H1 (cell line): ENCODE measurements around the gene CAMK2B. TPM values are rescaled to one million over a fixed set of nuclear protein-coding genes. Genes with fewer than 3 reads are reported as not detected.

Experiments used
- CTCF ChIA-PET: fragments of 300-600 bp; sonication (Branson Sonifier 250); formaldehyde crosslinking; loops from one replicate; lab custom pipeline; 2021; ENCODE audit not compliant: partially characterized antibody; lab: Charles Lee
- POLR2A ChIA-PET: fragments of 300-600 bp; sonication (Branson Sonifier 250); formaldehyde crosslinking; loops from one replicate; lab custom pipeline; 2021; ENCODE audit warnings: inconsistent platforms; ENCODE audit not compliant: partially characterized antibody; lab: Charles Lee
- DNase-seq, 2 experiments: peaks; one replicate each; pipeline versions ENCODE4 v3.0.0 to v3.0.0-alpha.2; 2010 to 2022; ENCODE audit warnings: low spot score in 2 of 2, low read depth in 1 of 2, mixed read lengths in 1 of 2
- FAIRE-seq: peaks from 2 replicates; lab custom pipeline; 2011; peaks lifted over from hg19 to GRCh38; lab: Jason Lieb, UNC
- H2AFZ ChIP-seq: 2 replicates; pipeline ENCODE4 v1.8.1; 2012; ENCODE audit warnings: low read length, inconsistent platforms
- H2AK5ac ChIP-seq: 2 replicates; pipeline ENCODE4 v1.6.1; 2013; ENCODE audit warnings: low read depth, low read length
- H2BK120ac ChIP-seq: replicated peaks from 2 replicates; pipeline ENCODE3; 2013; ENCODE audit warnings: low read depth, low read length, inconsistent platforms
- H2BK12ac ChIP-seq: 2 replicates; pipeline ENCODE4 v1.6.1; 2013; ENCODE audit warnings: low read depth, low read length
- H2BK15ac ChIP-seq: 2 replicates; pipeline ENCODE4 v1.6.1; 2013; ENCODE audit warnings: low read length
- H2BK20ac ChIP-seq: 2 replicates; pipeline ENCODE4 v1.6.1; 2013; ENCODE audit warnings: low read length
- H2BK5ac ChIP-seq: 2 replicates; pipeline ENCODE4 v1.6.1; 2013; ENCODE audit warnings: low read depth, low read length
- H3K14ac ChIP-seq: 2 replicates; pipeline ENCODE4 v1.6.1; 2013; ENCODE audit warnings: inconsistent platforms; ENCODE audit not compliant: insufficient read length
- H3K18ac ChIP-seq: 2 replicates; pipeline ENCODE4 v1.6.1; 2013; ENCODE audit warnings: low read length; ENCODE audit errors: extremely low read depth
- H3K23ac ChIP-seq: 2 replicates; pipeline ENCODE4 v1.6.1; 2013; ENCODE audit warnings: inconsistent platforms; ENCODE audit not compliant: insufficient read length
- H3K23me2 ChIP-seq: 2 replicates; pipeline ENCODE4 v1.6.1; 2013; ENCODE audit warnings: low read depth, low read length
- H3K27ac ChIP-seq: 2 replicates; pipeline ENCODE4 v1.6.1; 2011; ENCODE audit warnings: low read depth, low read length, inconsistent platforms
- H3K27me3 ChIP-seq, 4 experiments: replicated peaks in 1 of 4; 1 replicate in 1 of 4; 2 replicates in 3 of 4; pipeline versions ENCODE4 v1.6.1 to v1.8.1; 2011 to 2013; ENCODE audit warnings: low read length in 3 of 4, mild to moderate bottlenecking in 3 of 4, inconsistent platforms in 2 of 4, mixed read lengths in 2 of 4, moderate library complexity in 1 of 4; ENCODE audit not compliant: control insufficient read depth in 3 of 4, insufficient read depth in 3 of 4; ENCODE audit errors: extremely low read depth in 1 of 4
- H3K36me3 ChIP-seq, 4 experiments: 2 replicates each; pipeline versions ENCODE4 v1.6.1 to v1.8.1; 2011 to 2013; ENCODE audit warnings: mild to moderate bottlenecking in 4 of 4, low read length in 3 of 4, moderate library complexity in 2 of 4, control low read depth in 1 of 4, inconsistent platforms in 1 of 4; ENCODE audit not compliant: insufficient read depth in 4 of 4, control insufficient read depth in 2 of 4
- H3K4ac ChIP-seq: replicated peaks from 2 replicates; pipeline ENCODE3; 2013; ENCODE audit warnings: low read length, low read depth, mixed read lengths, inconsistent platforms; ENCODE audit not compliant: insufficient read length
- H3K4me1 ChIP-seq, 4 experiments: replicated peaks in 1 of 4; 1 replicate in 1 of 4; 2 replicates in 3 of 4; pipeline versions ENCODE4 v1.6.1 to v1.8.1; 2011 to 2013; ENCODE audit warnings: low read length in 3 of 4, inconsistent platforms in 2 of 4, mixed read lengths in 1 of 4; ENCODE audit not compliant: insufficient read depth in 4 of 4, control insufficient read depth in 3 of 4
- H3K4me2 ChIP-seq, 2 experiments: 2 replicates each; pipeline versions ENCODE4 v1.6.1 to v1.8.1; 2011 to 2013; ENCODE audit warnings: low read depth in 2 of 2, low read length in 2 of 2, control low read depth in 1 of 2, inconsistent platforms in 1 of 2, mild to moderate bottlenecking in 1 of 2; ENCODE audit not compliant: insufficient read depth in 1 of 2
- H3K4me3 ChIP-seq, 4 experiments: fragments of 200-600, 300-600 bp in 1 of 4; sonication (generic), shearing (Covaris generic), sonication (Bioruptor Twin) in 1 of 4; 2 replicates each; pipeline versions ENCODE4 v1.5.1 to v1.8.1; 2011 to 2016; ENCODE audit warnings: low read length in 4 of 4, low read depth in 3 of 4, control low read depth in 2 of 4, inconsistent platforms in 2 of 4, mild to moderate bottlenecking in 2 of 4, mixed read lengths in 1 of 4, moderate library complexity in 1 of 4; ENCODE audit not compliant: insufficient read depth in 2 of 4; ENCODE audit errors: extremely low read depth in 1 of 4
- H3K56ac ChIP-seq: replicated peaks from 2 replicates; pipeline ENCODE3; 2013; ENCODE audit warnings: low read depth, mild to moderate bottlenecking, mixed read lengths, low read length, inconsistent platforms; ENCODE audit not compliant: insufficient read length
- H3K79me1 ChIP-seq: 2 replicates; pipeline ENCODE4 v1.6.1; 2013; ENCODE audit warnings: low read depth, low read length, control low read depth
- H3K79me2 ChIP-seq, 2 experiments: 2 replicates each; pipeline versions ENCODE4 v1.6.1 to v1.8.1; 2012 to 2013; ENCODE audit warnings: low read length in 2 of 2, mild to moderate bottlenecking in 2 of 2, inconsistent platforms in 1 of 2; ENCODE audit not compliant: insufficient read depth in 2 of 2, control insufficient read depth in 1 of 2
- H3K9ac ChIP-seq, 4 experiments: replicated peaks in 1 of 4; 1 replicate in 1 of 4; 2 replicates in 3 of 4; pipeline versions ENCODE4 v1.6.1 to v1.8.1; 2011 to 2013; ENCODE audit warnings: low read depth in 3 of 4, low read length in 3 of 4, control low read depth in 2 of 4, mild to moderate bottlenecking in 2 of 4, moderate library complexity in 2 of 4, inconsistent platforms in 1 of 4; ENCODE audit errors: extremely low read depth in 1 of 4
- H3K9me3 ChIP-seq, 2 experiments: 2 replicates each; pipeline versions ENCODE4 v1.6.1 to v1.8.1; 2012 to 2013; ENCODE audit warnings: mild to moderate bottlenecking in 2 of 2, moderate library complexity in 2 of 2, control low read depth in 1 of 2, inconsistent platforms in 1 of 2, low read depth in 1 of 2, low read length in 1 of 2, mixed read lengths in 1 of 2; ENCODE audit not compliant: insufficient read depth in 2 of 2
- H4K20me1 ChIP-seq, 2 experiments: replicated peaks in 1 of 2; 2 replicates each; pipeline versions ENCODE3 to v1.8.1; 2011 to 2013; ENCODE audit warnings: inconsistent platforms in 2 of 2, low read length in 2 of 2, mild to moderate bottlenecking in 1 of 2; ENCODE audit not compliant: insufficient read depth in 2 of 2, control insufficient read depth in 1 of 2
- H4K5ac ChIP-seq: 2 replicates; pipeline ENCODE4 v1.6.1; 2013; ENCODE audit warnings: low read length, low read depth, mixed read lengths, inconsistent platforms; ENCODE audit not compliant: insufficient read length
- H4K8ac ChIP-seq: 2 replicates; pipeline ENCODE4 v1.8.0; 2013; ENCODE audit warnings: mild to moderate bottlenecking, moderate library complexity, low read length, inconsistent platforms; ENCODE audit not compliant: insufficient read depth; ENCODE audit errors: extremely low read depth
- H4K91ac ChIP-seq: replicated peaks from 2 replicates; pipeline ENCODE3; 2013; ENCODE audit warnings: low read length, mixed read lengths, inconsistent platforms; ENCODE audit not compliant: insufficient read length
- BCL11A ChIP-seq, 2 experiments: IDR thresholded peaks; one replicate each; pipeline ENCODE4 v1.6.1; 2011; ENCODE audit warnings: low read depth in 2 of 2, low read length in 2 of 2, mild to moderate bottlenecking in 2 of 2
- CBX8 ChIP-seq: fragments of 300-800, 300-1000 bp; sonication (generic); IDR thresholded peaks from 2 replicates; pipeline ENCODE4 v1.7.1; 2016; ENCODE audit warnings: low read depth, low read length, borderline replicate concordance
- FOSL1 ChIP-seq: IDR thresholded peaks from 2 replicates; pipeline ENCODE4 v1.6.1; 2011; ENCODE audit warnings: mild to moderate bottlenecking, low read depth, low read length, moderate library complexity; ENCODE audit not compliant: insufficient read depth
- GTF2F1 ChIP-seq: IDR thresholded peaks from 2 replicates; pipeline ENCODE4 v1.6.1; 2012; ENCODE audit warnings: low read depth, low read length, improper control_type of control experiment, borderline replicate concordance
- JUN ChIP-seq: IDR thresholded peaks from 2 replicates; pipeline ENCODE4 v1.6.1; 2011; ENCODE audit warnings: low read depth, mild to moderate bottlenecking, improper control_type of control experiment, low read length
- MAFK ChIP-seq: IDR thresholded peaks from 2 replicates; pipeline ENCODE4 v1.6.1; 2012; ENCODE audit warnings: low read depth, mild to moderate bottlenecking, improper control_type of control experiment, low read length
- POLR2A ChIP-seq, 2 experiments: IDR thresholded peaks; 1 replicate in 1 of 2; 2 replicates in 1 of 2; pipeline ENCODE4 v1.6.1; 2011; ENCODE audit warnings: low read depth in 2 of 2, low read length in 2 of 2, mild to moderate bottlenecking in 2 of 2; ENCODE audit errors: control extremely low read depth in 1 of 2
- RFX5 ChIP-seq: IDR thresholded peaks from 2 replicates; pipeline ENCODE4 v1.6.1; 2011; ENCODE audit warnings: low read depth, low read length, improper control_type of control experiment, borderline replicate concordance
- SIRT6 ChIP-seq: IDR thresholded peaks from one replicate; pipeline ENCODE4 v1.7.1; 2012; ENCODE audit warnings: low read length, inconsistent platforms
- SUZ12 ChIP-seq: fragments of 200-600 bp; sonication (generic); IDR thresholded peaks from 2 replicates; pipeline ENCODE4 v1.6.1; 2012; ENCODE audit warnings: mild to moderate bottlenecking, inconsistent platforms, low read length, moderate library complexity, mixed read lengths
- TAF7 ChIP-seq: optimal IDR thresholded peaks from 2 replicates; pipeline ENCODE3; 2011; ENCODE audit warnings: low read depth, mild to moderate bottlenecking, inconsistent platforms, low read length, moderate library complexity, borderline replicate concordance
- TCF12 ChIP-seq: IDR thresholded peaks from 2 replicates; pipeline ENCODE4 v1.6.1; 2011; ENCODE audit warnings: low read depth, mild to moderate bottlenecking, low read length
- TEAD4 ChIP-seq: IDR thresholded peaks from 2 replicates; pipeline ENCODE4 v1.6.1; 2012; ENCODE audit warnings: low read depth, low read length, inconsistent platforms, mixed read lengths
- USF2 ChIP-seq: IDR thresholded peaks from 2 replicates; pipeline ENCODE4 v1.6.1; 2011; ENCODE audit warnings: low read length, improper control_type of control experiment
- YY1 ChIP-seq: IDR thresholded peaks from 2 replicates; pipeline ENCODE4 v1.6.1; 2011; ENCODE audit warnings: low read depth, mild to moderate bottlenecking, low read length
- WGBS, 2 experiments: shearing (Covaris generic) in 1 of 2; methylation state at CpG; one replicate each; pipeline versions ENCODE4 v1.1.6 to v1.1.7; 2013 to 2015; ENCODE audit warnings: low lambda C conversion rate in 2 of 2, mixed read lengths in 2 of 2, inconsistent platforms in 1 of 2, low coverage in 1 of 2, missing lambda C conversion rate in 1 of 2; ENCODE audit not compliant: insufficient replicate concordance in 2 of 2, insufficient coverage in 1 of 2, insufficient read length in 1 of 2; ENCODE audit errors: extremely low coverage in 1 of 2, missing lambda C conversion rate in 1 of 2; 5-methylcytosine and 5-hydroxymethylcytosine counted together
- polyA plus RNA-seq, 7 experiments: library from polyadenylated mRNA; depleted of rRNA in 3 of 7; stranded (reverse) in 5 of 7; unstranded in 2 of 7; fragments of >200 nt in 5 of 7; fragments of 200-250 nt in 2 of 7; gene quantifications; 1 replicate in 5 of 7; 2 replicates in 1 of 7; 4 replicates in 1 of 7; pipeline versions ENCODE4 v1.2.1 to v1.2.3, GENCODE V29; 2011 to 2013; ENCODE audit warnings: missing spikeins in 2 of 7, mixed read lengths in 2 of 7
- total RNA-seq: library from RNA; stranded (reverse); fragmentation: NEBNext Ultra II Directional; extraction: Animal tissue kit (Norgen Biotek cat#: 25700); gene quantifications from 2 replicates; pipeline ENCODE4 v1.2.1, GENCODE V29; 2021

CAMK2B gene
- total and polyA plus RNA-seq, 2 of the 8 experiments (the other 6 are each of a cell fraction or from before 2014, with no cell fraction given): 0.05 to 0.15 TPM

- no peaks in the 10 kb centered on the region for H3K9me3 ChIP-seq
- ChIA-PET CTCF (interaction anchor here (0.9 to 2.0 kb wide), 5 partner anchors 9 to 58 kb away, joined by 3 to 8 read pairs (median 5); no protein-coding TSS in a partner anchor), POLR2A (no interaction called here)
- TF ChIP-seq USF2 (no peak), FOSL1 (no peak), SUZ12 (no peak), RFX5 (no peak), MAFK (no peak), TEAD4 (no peak), SIRT6 (no peak), CBX8 (no peak), TAF7 (no peak), TCF12 (no peak), BCL11A (IDR thresholded peaks at IDR 0.05; ENCODE audit: low read depth in 2 of 2, low read length in 2 of 2) (no peak), JUN (no peak), GTF2F1 (no peak), POLR2A (IDR thresholded peaks at IDR 0.05; ENCODE audit: control extremely low read depth in 1 of 2, low read depth in 2 of 2, low read length in 2 of 2) (no peak), YY1 (no peak)
Observed at GRCh38 chr7:44251269-44251668, 74.1 kb downstream of the CAMK2B start.

More at GRCh38 chr7:44251269-44251668, 74.1 kb downstream of the CAMK2B start:
- Histone ChIP-seq H3K79me1 (0 out of 2 replicates have a peak, but pooled peaks cover 5% of the 10 kb centered on the region), H3K27me3 (no peaks in the 10 kb centered on the region), H4K8ac (no peak overlapping the region), H3K36me3 (no peaks in the 10 kb centered on the region), H4K91ac (no peak overlapping the region), H4K5ac (no peak overlapping the region), H2AK5ac (no peak overlapping the region), H2BK12ac (no peak overlapping the region), H2BK20ac (no peak overlapping the region), H3K4me1 (no peaks in the 10 kb centered on the region), H3K4me3 (no peak overlapping the region), H3K4me2 (no peak overlapping the region), H3K27ac (no peak overlapping the region), H3K23me2 (peaks cover 6% of the 10 kb centered on the region), H2BK5ac (no peak overlapping the region), H4K20me1 (peaks cover 0 to 8% of the 10 kb centered on the region in 2 experiments), H3K18ac (no peak overlapping the region), H3K23ac (no peak overlapping the region), H3K9ac (no peak overlapping the region), H2BK15ac (no peak overlapping the region), H2BK120ac (no peak overlapping the region), H3K4ac (no peak overlapping the region), H3K79me2 (no peaks in the 10 kb centered on the region), H3K56ac (no peak overlapping the region), H2AFZ (no peak overlapping the region), H3K14ac (no peak overlapping the region)
- FAIRE-seq (no peak), DNase-seq (no peak)
- 90% methylated on average over 9 of the region's 10 CpGs; no CpG with 5 or more reads in 1 of the 2 experiments for WGBS, 2 experiments
